ENCODE measurements around the gene TM9SF3. TPM values are rescaled to one million over a fixed set of nuclear protein-coding genes. Genes with fewer than 3 reads are reported as not detected.
"Not testable (repeated sequence)": the region's sequence is repeated elsewhere in the genome, so short reads cannot be mapped to it uniquely, and the experiment has no call there.

Gene TM9SF3
- total RNA-seq, 1 experiment from 2014 or later = 64.1 TPM

- in situ Hi-C loops (cut with HindIII; ENCODE audit: low sequenced_read_pairs); DNase-seq (ENCODE audit: low spot score): not testable (repeated sequence)
Observed at GRCh38 chr10:96574564-96574963, 12.2 kb downstream of the TM9SF3 start.

- in situ Hi-C loops (cut with HindIII; ENCODE audit: low sequenced_read_pairs) = no loop called here
- DNase-seq (ENCODE audit: low spot score) = no peak
Observed at GRCh38 chr10:96573036-96573435, 13.8 kb downstream of the TM9SF3 start.

- in situ Hi-C loops (cut with HindIII; ENCODE audit: low sequenced_read_pairs) = no loop called here
- DNase-seq (ENCODE audit: low spot score) = no peak
Observed at GRCh38 chr10:96570983-96571964, 15.5 kb downstream of the TM9SF3 start.

GRCh38 chr10:96570511-96570910, 16.3 kb downstream of the TM9SF3 start:
- in situ Hi-C loops (cut with HindIII; ENCODE audit: low sequenced_read_pairs) = no loop called here

GRCh38 chr10:96568402-96568801, 18.4 kb downstream of the TM9SF3 start:
- in situ Hi-C loops (cut with HindIII; ENCODE audit: low sequenced_read_pairs) = no loop called here
- no peak for DNase-seq (ENCODE audit: low spot score)

More at GRCh38 chr10:96570511-96570910, 16.3 kb downstream of the TM9SF3 start:
- no peak for DNase-seq (ENCODE audit: low spot score)

- no peak for DNase-seq (ENCODE audit: low spot score)
Observed at GRCh38 chr10:96565774-96566173, 21.0 kb downstream of the TM9SF3 start.

GRCh38 chr10:96560966-96561887, 25.6 kb downstream of the TM9SF3 start:
- DNase-seq (ENCODE audit: low spot score) = no peak
- in situ Hi-C loops (cut with HindIII; ENCODE audit: low sequenced_read_pairs) = no loop called here

More at GRCh38 chr10:96565774-96566173, 21.0 kb downstream of the TM9SF3 start:
- in situ Hi-C loops (cut with HindIII; ENCODE audit: low sequenced_read_pairs) = no loop called here

- in situ Hi-C loops (cut with HindIII; ENCODE audit: low sequenced_read_pairs) = no loop called here
- DNase-seq (ENCODE audit: low spot score) = no peak
Observed at GRCh38 chr10:96560489-96560888, 26.3 kb downstream of the TM9SF3 start.

GRCh38 chr10:96556003-96556402, 30.8 kb downstream of the TM9SF3 start:
- in situ Hi-C loops (cut with HindIII; ENCODE audit: low sequenced_read_pairs) = no loop called here
- peak; percentile 48 for DNase-seq (ENCODE audit: low spot score)

GRCh38 chr10:96555330-96555729, 31.5 kb downstream of the TM9SF3 start:
- in situ Hi-C loops (cut with HindIII; ENCODE audit: low sequenced_read_pairs) = no loop called here
- DNase-seq (ENCODE audit: low spot score) = no peak

- in situ Hi-C loops (cut with HindIII; ENCODE audit: low sequenced_read_pairs) = no loop called here
Observed at GRCh38 chr10:96548589-96548988, 38.2 kb downstream of the TM9SF3 start.

GRCh38 chr10:96545558-96545957, 41.3 kb downstream of the TM9SF3 start:
- DNase-seq (ENCODE audit: low spot score); in situ Hi-C loops (cut with HindIII; ENCODE audit: low sequenced_read_pairs): not testable (repeated sequence)

More at GRCh38 chr10:96548589-96548988, 38.2 kb downstream of the TM9SF3 start:
- DNase-seq (ENCODE audit: low spot score) = peak; percentile 35

- DNase-seq (ENCODE audit: low spot score) = no peak
- in situ Hi-C loops (cut with HindIII; ENCODE audit: low sequenced_read_pairs) = no loop called here
Observed at GRCh38 chr10:96541921-96542320, 44.9 kb downstream of the TM9SF3 start.

- in situ Hi-C loops (cut with HindIII; ENCODE audit: low sequenced_read_pairs) = no loop called here
- DNase-seq (ENCODE audit: low spot score) = no peak
Observed at GRCh38 chr10:96540240-96540639, 46.6 kb downstream of the TM9SF3 start.

- no peak for DNase-seq (ENCODE audit: low spot score)
- in situ Hi-C loops (cut with HindIII; ENCODE audit: low sequenced_read_pairs) = no loop called here
Observed at GRCh38 chr10:96538683-96539082, 48.1 kb downstream of the TM9SF3 start.

GRCh38 chr10:96536129-96536528, 50.7 kb downstream of the TM9SF3 start:
- in situ Hi-C loops (cut with HindIII; ENCODE audit: low sequenced_read_pairs) = no loop called here
- DNase-seq (ENCODE audit: low spot score) = no peak

- no peak for DNase-seq (ENCODE audit: low spot score)
- in situ Hi-C loops (cut with HindIII; ENCODE audit: low sequenced_read_pairs) = no loop called here
Observed at GRCh38 chr10:96532523-96532922, 54.3 kb downstream of the TM9SF3 start.

- DNase-seq (ENCODE audit: low spot score) = no peak
- in situ Hi-C loops (cut with HindIII; ENCODE audit: low sequenced_read_pairs) = no loop called here
Observed at GRCh38 chr10:96529634-96530279, 57.1 kb downstream of the TM9SF3 start.

- DNase-seq (ENCODE audit: low spot score) = peak; percentile 55
- in situ Hi-C loops (cut with HindIII; ENCODE audit: low sequenced_read_pairs) = no loop called here
Observed at GRCh38 chr10:96524741-96525140, 62.1 kb downstream of the TM9SF3 start.
